Esophagus muscularis mucosa (tissue), 4 donors: ENCODE data around the gene ABTB2.

ENCODE experiments used
- CTCF ChIP-seq, 3 experiments: fragments of 200-600 bp in 2 of 3; fragments of 450-650 bp in 1 of 3; sonication (generic) in 2 of 3; IDR thresholded peaks; one replicate each; pipeline ENCODE4 v1.5.1; 2017 to 2019; ENCODE audit warnings: antibody characterized with exemption in 3 of 3, mild to moderate bottlenecking in 2 of 3, moderate library complexity in 1 of 3
- EP300 ChIP-seq: sonication (generic); formaldehyde crosslinking; IDR thresholded peaks from one replicate; pipeline ENCODE4 v1.6.1; 2017; ENCODE audit warnings: antibody characterized with exemption
- POLR2AphosphoS5 ChIP-seq, 2 donors: sonication (generic); formaldehyde crosslinking; IDR thresholded peaks; one replicate each; pipeline ENCODE4 v1.6.1; 2017; ENCODE audit warnings: antibody characterized with exemption in 2 of 2

- no peak for TF ChIP-seq CTCF (IDR thresholded peaks at IDR 0.05)
- no peak for TF ChIP-seq POLR2AphosphoS5 (IDR thresholded peaks at IDR 0.05)
- TF ChIP-seq EP300, result no peak
Observed at GRCh38 chr11:34225091-34225490, 132.7 kb downstream of the ABTB2 start.
